ENCODE data around the gene WDR4. TPM values are rescaled to one million over a fixed set of nuclear protein-coding genes. Genes with fewer than 3 reads are reported as not detected.

Gene WDR4, protein sequence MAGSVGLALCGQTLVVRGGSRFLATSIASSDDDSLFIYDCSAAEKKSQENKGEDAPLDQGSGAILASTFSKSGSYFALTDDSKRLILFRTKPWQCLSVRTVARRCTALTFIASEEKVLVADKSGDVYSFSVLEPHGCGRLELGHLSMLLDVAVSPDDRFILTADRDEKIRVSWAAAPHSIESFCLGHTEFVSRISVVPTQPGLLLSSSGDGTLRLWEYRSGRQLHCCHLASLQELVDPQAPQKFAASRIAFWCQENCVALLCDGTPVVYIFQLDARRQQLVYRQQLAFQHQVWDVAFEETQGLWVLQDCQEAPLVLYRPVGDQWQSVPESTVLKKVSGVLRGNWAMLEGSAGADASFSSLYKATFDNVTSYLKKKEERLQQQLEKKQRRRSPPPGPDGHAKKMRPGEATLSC
- total RNA-seq (2022; extraction: Qiagen RNA extraction), result 26.2 to 31.1 TPM (median 27.7 TPM) in 5 replicates

DNA sequence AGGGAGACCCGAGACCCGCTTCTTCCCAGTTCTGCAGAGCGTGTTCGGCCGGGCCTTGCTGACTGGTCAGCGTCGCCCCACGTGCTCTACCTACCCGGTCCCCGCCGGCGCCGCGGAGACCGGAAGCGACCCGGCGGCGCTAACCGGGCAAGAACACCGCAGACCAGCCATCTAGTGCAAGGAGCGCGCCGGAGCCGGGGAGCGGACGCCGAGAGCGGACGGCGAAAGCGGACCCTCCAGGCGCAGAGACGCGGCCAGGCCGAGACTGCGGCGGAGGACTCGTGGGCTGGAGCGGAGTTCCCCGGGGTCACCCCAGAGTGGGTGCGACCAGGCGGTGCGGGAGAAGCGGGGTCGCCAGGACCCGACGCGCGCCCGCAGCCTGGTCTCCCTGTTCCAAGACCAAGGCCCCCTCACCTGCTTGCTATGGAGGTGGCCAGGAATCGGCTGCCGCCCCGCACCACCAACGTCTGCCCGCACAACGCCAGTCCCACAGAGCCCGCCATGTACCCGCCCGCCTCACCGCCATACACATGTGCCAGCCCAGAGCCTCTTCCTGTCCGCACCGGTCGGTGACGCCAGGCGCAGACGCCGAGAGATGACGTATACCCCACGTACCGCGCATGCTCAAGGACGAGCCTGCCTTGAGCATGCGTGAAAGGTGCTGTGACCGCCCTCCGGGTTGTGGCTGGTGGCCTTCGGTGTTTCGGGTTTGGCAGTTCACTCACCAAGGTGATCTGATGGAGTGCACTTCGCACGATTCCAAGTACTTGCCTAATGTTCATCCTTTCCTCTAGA is at the start of gene WDR4:
WDR4 (minus strand) TSS at position 547 of the 795 bp plus-strand sequence; CDS start at position 503, 44 bp downstream.

DNA sequence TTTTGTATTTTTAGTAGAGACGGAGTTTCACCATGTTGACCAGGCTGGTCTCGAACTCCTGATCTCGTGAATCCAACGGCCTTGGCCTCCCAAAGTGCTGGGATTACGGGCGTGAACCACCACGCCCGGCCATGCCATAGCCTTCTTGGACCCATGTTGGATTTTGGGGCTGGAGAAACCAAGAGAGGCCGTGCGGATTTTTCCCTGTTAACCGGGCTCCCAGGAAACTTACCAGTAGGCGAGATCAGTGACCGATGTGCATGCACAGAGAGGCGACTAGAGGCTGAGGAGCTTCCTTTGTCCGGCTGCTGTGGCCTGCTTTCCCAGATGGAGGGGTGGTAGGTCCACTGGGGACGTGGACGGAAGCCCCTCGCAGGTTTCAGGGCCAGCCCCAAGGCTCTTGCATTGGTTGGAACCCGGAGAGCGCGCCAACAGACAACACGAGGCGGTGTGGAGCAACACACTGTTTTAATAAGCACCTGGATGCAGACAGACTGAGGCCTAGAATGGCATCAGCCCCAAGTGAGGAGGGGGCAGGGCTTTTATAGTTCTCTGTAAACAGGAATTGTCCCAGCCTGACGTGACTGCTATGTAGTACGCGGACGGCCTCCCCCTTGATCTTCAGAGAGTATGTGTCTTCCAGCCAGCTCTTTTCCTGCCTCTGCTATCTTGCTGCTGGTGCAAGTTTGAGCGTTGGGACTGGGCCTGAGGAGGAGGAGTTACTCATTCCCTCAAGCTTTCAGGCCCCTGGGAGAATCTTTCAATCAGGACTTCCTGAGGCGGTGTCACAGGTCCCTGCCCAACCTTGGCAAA is 46.0 kb upstream of the WDR4 start, which contains the start of gene ERVH48-1:
ERVH48-1 (minus strand) TSS at position 517 of the 813 bp plus-strand sequence. CDS start 6,624 bp downstream, outside the sequence.

DNA sequence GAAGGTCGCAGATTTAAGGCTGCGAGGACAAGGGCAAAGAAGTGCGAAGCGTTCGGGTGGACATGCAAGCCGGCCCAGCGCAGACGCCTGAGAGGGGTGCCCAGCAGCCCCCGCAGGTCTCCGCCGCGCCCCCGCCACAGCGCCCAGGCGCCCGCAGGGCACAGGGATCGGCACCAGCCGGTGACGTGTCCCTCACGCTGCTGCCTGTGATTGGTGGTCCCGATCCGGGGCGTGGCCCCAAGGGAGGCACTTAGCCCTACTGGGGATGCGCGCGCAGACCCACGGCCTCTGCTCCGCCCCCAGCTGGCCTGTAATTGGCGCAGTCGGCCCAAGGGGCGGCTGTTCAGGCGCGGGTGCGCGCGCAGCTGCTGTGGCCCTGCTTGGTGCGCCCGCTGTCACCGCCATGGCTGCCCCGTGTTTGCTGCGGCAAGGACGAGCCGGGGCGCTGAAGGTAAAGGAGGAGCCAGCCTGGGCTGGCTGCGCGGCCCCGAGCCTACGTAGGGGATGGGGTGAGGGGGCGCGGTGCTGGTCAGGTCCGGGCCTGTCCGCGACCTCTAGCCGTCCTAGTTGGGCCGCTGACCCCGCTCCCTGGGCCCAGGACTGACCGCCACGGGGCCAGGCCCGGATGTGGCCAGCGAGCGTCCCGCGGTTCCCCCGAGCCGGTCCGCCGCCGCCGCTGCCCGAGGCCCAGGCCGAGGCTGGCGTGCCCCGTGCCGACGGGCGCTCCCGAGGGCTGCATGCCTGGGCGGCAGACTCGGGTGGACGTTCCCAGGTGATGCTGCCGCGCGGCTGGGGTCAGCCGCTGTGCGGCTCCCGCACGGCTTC is 13.8 kb upstream of the WDR4 start, which contains the start of gene NDUFV3:
NDUFV3 (plus strand) TSS at position 379 of the 825 bp plus-strand sequence; CDS start at position 404, 25 bp downstream.

Other genes starting within 250 kb of the WDR4 start
- 1.1 to 1.8 TPM (median 1.2 TPM) in 5 replicates for gene PDE9A, start 225.9 kb downstream of the WDR4 start, total RNA-seq (2022; extraction: Qiagen RNA extraction)
- gene NDUFV3, start 13.8 kb upstream of the WDR4 start, total RNA-seq (2022; extraction: Qiagen RNA extraction), result 19.7 to 21.0 TPM (median 20.3 TPM) in 5 replicates
- gene ERVH48-1, start 46.1 kb upstream of the WDR4 start, total RNA-seq (2022; extraction: Qiagen RNA extraction), result not detected in 5 replicates
- gene PKNOX1, start 95.0 kb upstream of the WDR4 start, total RNA-seq (2022; extraction: Qiagen RNA extraction), result 4.6 to 6.4 TPM (median 5.9 TPM) in 5 replicates
- 11.2 to 13.0 TPM (median 12.1 TPM) in 5 replicates for gene CBS, start 196.3 kb upstream of the WDR4 start, total RNA-seq (2022; extraction: Qiagen RNA extraction)
- gene U2AF1, start 228.0 kb upstream of the WDR4 start, total RNA-seq (2022; extraction: Qiagen RNA extraction), result 54.9 to 77.3 TPM (median 63.8 TPM) in 5 replicates